ENCODE results near the gene ADRA2B. TPM values are rescaled to one million over a fixed set of nuclear protein-coding genes. Genes with fewer than 3 reads are reported as not detected.
A peak's percentile ranks its signal among the peaks of the same experiment; 100 is the strongest.

The ADRA2B gene
- total RNA-seq, 1 experiment from 2014 or later = 2.7 TPM

DNA sequence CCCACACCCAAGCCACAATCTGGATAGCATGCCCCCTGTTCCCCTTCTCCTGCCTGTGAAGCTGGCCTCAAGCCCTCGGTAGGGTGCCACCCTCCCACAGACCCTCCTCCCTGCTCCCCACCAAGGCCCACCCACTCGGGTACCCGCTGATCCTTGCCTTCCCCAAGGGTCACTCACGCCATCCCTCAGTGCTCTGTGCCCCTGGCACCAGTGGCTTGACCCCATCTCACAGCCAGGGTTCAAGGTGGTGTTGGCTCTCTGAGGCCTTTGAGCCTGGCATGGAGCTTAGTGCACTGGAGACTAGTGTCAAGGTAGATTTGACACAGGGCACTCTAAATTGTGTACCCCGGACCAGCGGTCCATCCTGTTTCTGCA is 11.9 kb downstream of the ADRA2B start:
- Histone ChIP-seq H3K18ac (ENCODE audit: insufficient read length, low read depth, low read length) (no peak overlapping the region), H4K5ac (ENCODE audit: insufficient read length, low read depth, low read length) (no peak overlapping the region), H3K9ac (ENCODE audit: extremely low read depth, insufficient read length, low read length) (no peak overlapping the region), H3K79me1 (ENCODE audit: insufficient read depth, low read depth, low read length, poor library complexity, severe bottlenecking) (no peaks in the 10 kb centered on the region), H3T11ph (ENCODE audit: low read length) (no peak overlapping the region), H2BK20ac (ENCODE audit: low read depth, low read length, poor library complexity, severe bottlenecking) (no peak overlapping the region), H3K4ac (ENCODE audit: low read depth, low read length) (no peak overlapping the region), H2BK15ac (ENCODE audit: low read depth, low read length) (no peak overlapping the region), H2AK5ac (ENCODE audit: insufficient read length, low read length) (no peak overlapping the region), H2AFZ (ENCODE audit: low read length) (no peak overlapping the region), H4K8ac (replicated peaks; ENCODE audit: insufficient read length, low read depth, low read length) (no peak overlapping the region), H2BK120ac (ENCODE audit: low read depth, low read length, poor library complexity, severe bottlenecking) (no peak overlapping the region), H3K27me3 (ENCODE audit: insufficient read depth, low read length) (no peaks in the 10 kb centered on the region), H3K79me2 (ENCODE audit: insufficient read depth, low read length) (no peaks in the 10 kb centered on the region), H3K27ac (ENCODE audit: insufficient read length, low read depth, low read length) (no peak overlapping the region), H3K4me1 (ENCODE audit: insufficient read depth, low read length) (peaks cover 6% of the 10 kb centered on the region; the same call in 1 of the 2 replicates), H2BK5ac (ENCODE audit: insufficient read length, low read length) (no peak overlapping the region), H3K14ac (ENCODE audit: insufficient read depth, low read length) (no peak overlapping the region), H3K23ac (ENCODE audit: insufficient read length, low read depth, low read length) (no peak overlapping the region), H2BK12ac (ENCODE audit: insufficient read length, low read depth, low read length) (no peak overlapping the region), H3K4me2 (ENCODE audit: insufficient read depth, insufficient read length, low read length) (no peak overlapping the region), H4K20me1 (ENCODE audit: control insufficient read depth, insufficient read depth, insufficient read length) (no peaks in the 10 kb centered on the region), H4K91ac (ENCODE audit: insufficient read length, low read depth, low read length) (no peak overlapping the region), H3K23me2 (ENCODE audit: insufficient read length, low read depth, low read length, poor library complexity, severe bottlenecking) (no peaks in the 10 kb centered on the region), H3K56ac (ENCODE audit: insufficient read length, low read depth, low read length) (no peak overlapping the region), H3K9me3 (ENCODE audit: control insufficient read depth, low read depth, low read length) (no peaks in the 10 kb centered on the region)
- Mint-ChIP-seq H3K4me1 (peaks cover 26 to 47% of the 10 kb centered on the region in 2 experiments), H3K9me3 (peaks cover 9 to 11% of the 10 kb centered on the region in 2 experiments), H3K4me3 (no peak overlapping the region), H3K27me3 (ENCODE audit: low read depth) (peaks cover 6% of the 10 kb centered on the region), H3K36me3 (ENCODE audit: insufficient read depth in 1 of 3, low read depth in 3 of 3) (peaks cover 5 to 8% (median 7%) of the 10 kb centered on the region in 3 experiments; a peak in 5 of 7 replicates), H3K27ac (no peak overlapping the region)
- DNase-seq = peak; percentile 22
- TF ChIP-seq, protein P1, sequence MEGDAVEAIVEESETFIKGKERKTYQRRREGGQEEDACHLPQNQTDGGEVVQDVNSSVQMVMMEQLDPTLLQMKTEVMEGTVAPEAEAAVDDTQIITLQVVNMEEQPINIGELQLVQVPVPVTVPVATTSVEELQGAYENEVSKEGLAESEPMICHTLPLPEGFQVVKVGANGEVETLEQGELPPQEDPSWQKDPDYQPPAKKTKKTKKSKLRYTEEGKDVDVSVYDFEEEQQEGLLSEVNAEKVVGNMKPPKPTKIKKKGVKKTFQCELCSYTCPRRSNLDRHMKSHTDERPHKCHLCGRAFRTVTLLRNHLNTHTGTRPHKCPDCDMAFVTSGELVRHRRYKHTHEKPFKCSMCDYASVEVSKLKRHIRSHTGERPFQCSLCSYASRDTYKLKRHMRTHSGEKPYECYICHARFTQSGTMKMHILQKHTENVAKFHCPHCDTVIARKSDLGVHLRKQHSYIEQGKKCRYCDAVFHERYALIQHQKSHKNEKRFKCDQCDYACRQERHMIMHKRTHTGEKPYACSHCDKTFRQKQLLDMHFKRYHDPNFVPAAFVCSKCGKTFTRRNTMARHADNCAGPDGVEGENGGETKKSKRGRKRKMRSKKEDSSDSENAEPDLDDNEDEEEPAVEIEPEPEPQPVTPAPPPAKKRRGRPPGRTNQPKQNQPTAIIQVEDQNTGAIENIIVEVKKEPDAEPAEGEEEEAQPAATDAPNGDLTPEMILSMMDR (conservative IDR thresholded peaks at IDR 0.05) = no peak
- no CpG with 5 or more reads among the region's 6 CpGs for WGBS (ENCODE audit: extremely low coverage, insufficient read length, low lambda C conversion rate)

All from H9 (cell line).